T1000 (cell line): ENCODE measurements around the gene SULT2B1.
"Not testable (repeated sequence)": the region's sequence is repeated elsewhere in the genome, so short reads cannot be mapped to it uniquely, and the experiment has no call there.

ENCODE experiments used
- DNase-seq: peaks from one replicate; lab custom pipeline; 2025; ENCODE audit warnings: mixed read lengths; lab: John Stamatoyannopoulos, UW

Gene SULT2B1

GRCh38 chr19:48558018-48558684 is 6.2 kb downstream of the SULT2B1 start:
- DNase-seq = no peak

GRCh38 chr19:48560095-48560530 is 8.1 kb downstream of the SULT2B1 start:
- DNase-seq = no peak

- DNase-seq = no peak
Measured at GRCh38 chr19:48561412-48561811, 9.4 kb downstream of the SULT2B1 start.

- peak; percentile 31 for DNase-seq
Measured at GRCh38 chr19:48565090-48565489, 13.1 kb downstream of the SULT2B1 start.

GRCh38 chr19:48568345-48568886 is 16.4 kb downstream of the SULT2B1 start:
- peak; percentile 76 for DNase-seq

- no peak for DNase-seq
Measured at GRCh38 chr19:48569814-48570213, 17.8 kb downstream of the SULT2B1 start.

- no peak for DNase-seq
Measured at GRCh38 chr19:48571378-48572162, 19.6 kb downstream of the SULT2B1 start.

- DNase-seq = no peak
Measured at GRCh38 chr19:48573163-48573505, 21.2 kb downstream of the SULT2B1 start.

GRCh38 chr19:48575931-48576622 is 24.1 kb downstream of the SULT2B1 start:
- DNase-seq = no peak

- DNase-seq = not testable (repeated sequence)
Measured at GRCh38 chr19:48577908-48578307, 25.9 kb downstream of the SULT2B1 start.

- no peak for DNase-seq
Measured at GRCh38 chr19:48578891-48579290, 26.9 kb downstream of the SULT2B1 start.

GRCh38 chr19:48582168-48582567 is 30.2 kb downstream of the SULT2B1 start:
- DNase-seq = no peak

- no peak for DNase-seq
Measured at GRCh38 chr19:48587387-48587786, 35.4 kb downstream of the SULT2B1 start.

GRCh38 chr19:48588670-48589401 is 36.9 kb downstream of the SULT2B1 start:
- peak; percentile 81 for DNase-seq

- no peak for DNase-seq
Measured at GRCh38 chr19:48591021-48591420, 39.0 kb downstream of the SULT2B1 start.

GRCh38 chr19:48595171-48595570 is 43.2 kb downstream of the SULT2B1 start:
- no peak for DNase-seq

GRCh38 chr19:48595833-48596232 is 43.9 kb downstream of the SULT2B1 start:
- DNase-seq = no peak

- no peak for DNase-seq
Measured at GRCh38 chr19:48596237-48596636, 44.3 kb downstream of the SULT2B1 start.

GRCh38 chr19:48596679-48597465 is 44.9 kb downstream of the SULT2B1 start:
- DNase-seq = no peak

- DNase-seq = no peak
Measured at GRCh38 chr19:48598996-48599700, 47.2 kb downstream of the SULT2B1 start.
